ENCODE data around the gene EDIL3. TPM values are rescaled to one million over a fixed set of nuclear protein-coding genes. Genes with fewer than 3 reads are reported as not detected.

Gene EDIL3
- total RNA-seq, 4 donors from 2014 or later: 0.20 to 1.5 (median 0.75) TPM

DNA sequence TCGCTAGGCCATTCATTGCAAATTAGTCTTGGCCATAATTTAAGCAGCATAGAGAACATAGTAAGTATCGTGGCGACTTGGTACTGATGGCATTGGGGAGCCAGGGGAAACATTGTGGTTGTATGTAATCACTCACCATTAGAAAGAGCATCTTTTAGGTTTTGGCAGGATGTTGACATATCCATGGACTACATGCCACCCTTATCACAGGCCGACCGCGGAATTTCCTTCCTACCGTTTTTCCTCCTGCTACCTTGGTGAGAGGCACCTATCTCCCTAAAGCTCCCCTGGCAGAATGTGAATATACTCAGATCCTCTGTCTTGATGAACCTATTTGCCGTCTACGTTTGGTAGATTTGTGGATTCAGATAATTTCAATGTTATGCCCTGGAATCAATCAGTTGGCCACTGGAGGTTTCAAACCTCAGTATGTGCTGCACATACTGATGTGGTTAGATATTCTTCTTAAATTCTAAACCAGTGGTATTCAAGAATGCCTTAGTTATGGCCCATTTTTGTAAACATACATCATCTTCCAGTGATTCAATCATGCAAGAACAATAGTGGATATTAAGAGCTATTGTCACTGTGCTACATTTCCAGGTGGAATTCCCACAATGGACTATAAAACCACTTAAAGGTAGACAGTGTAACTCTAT is 393.0 kb downstream of the EDIL3 start:
- Histone ChIP-seq H3K4me3 (no peak overlapping the region), H3K27me3 (no peaks in the 10 kb centered on the region), H3K9me3 (no peaks in the 10 kb centered on the region), H3K27ac (no peak overlapping the region), H3K4me1 (no peaks in the 10 kb centered on the region), H3K36me3 (no peaks in the 10 kb centered on the region)
- no peak for ATAC-seq
- in situ Hi-C loops (cut with MboI; ENCODE audit: low sequenced_read_pairs in 4 of 4) (no loop called here), intact Hi-C loops (cut with DNase I; ENCODE audit: low total_unique reads) (no loop called here)
- DNase-seq: no peak
- TF ChIP-seq POLR2A (IDR thresholded peaks at IDR 0.05): no peak
- TF ChIP-seq, protein P1, sequence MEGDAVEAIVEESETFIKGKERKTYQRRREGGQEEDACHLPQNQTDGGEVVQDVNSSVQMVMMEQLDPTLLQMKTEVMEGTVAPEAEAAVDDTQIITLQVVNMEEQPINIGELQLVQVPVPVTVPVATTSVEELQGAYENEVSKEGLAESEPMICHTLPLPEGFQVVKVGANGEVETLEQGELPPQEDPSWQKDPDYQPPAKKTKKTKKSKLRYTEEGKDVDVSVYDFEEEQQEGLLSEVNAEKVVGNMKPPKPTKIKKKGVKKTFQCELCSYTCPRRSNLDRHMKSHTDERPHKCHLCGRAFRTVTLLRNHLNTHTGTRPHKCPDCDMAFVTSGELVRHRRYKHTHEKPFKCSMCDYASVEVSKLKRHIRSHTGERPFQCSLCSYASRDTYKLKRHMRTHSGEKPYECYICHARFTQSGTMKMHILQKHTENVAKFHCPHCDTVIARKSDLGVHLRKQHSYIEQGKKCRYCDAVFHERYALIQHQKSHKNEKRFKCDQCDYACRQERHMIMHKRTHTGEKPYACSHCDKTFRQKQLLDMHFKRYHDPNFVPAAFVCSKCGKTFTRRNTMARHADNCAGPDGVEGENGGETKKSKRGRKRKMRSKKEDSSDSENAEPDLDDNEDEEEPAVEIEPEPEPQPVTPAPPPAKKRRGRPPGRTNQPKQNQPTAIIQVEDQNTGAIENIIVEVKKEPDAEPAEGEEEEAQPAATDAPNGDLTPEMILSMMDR (IDR thresholded peaks at IDR 0.05 in 4 of 5, conservative IDR thresholded peaks at IDR 0.05 in 1 of 5): no peak

DNA sequence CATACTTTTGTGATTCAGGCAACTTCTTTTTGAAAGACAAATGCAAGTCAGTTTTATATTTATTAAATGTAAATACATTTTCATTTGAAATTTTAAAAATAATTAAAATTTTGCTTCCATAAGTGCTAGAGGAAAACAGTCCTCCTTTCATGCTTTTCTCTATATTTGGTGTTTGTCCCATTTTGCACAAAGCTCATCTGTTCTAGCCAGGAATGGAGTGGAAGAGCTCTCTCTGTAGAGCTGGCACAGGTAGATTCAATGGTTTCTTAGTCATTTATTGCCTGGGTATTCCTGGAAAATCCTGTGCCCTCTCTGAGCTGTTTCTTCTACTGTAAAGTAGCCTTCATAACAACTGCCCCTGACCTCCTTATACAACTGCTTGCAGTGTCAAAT is 396.4 kb downstream of the EDIL3 start:
- in situ Hi-C loops (cut with MboI; ENCODE audit: low sequenced_read_pairs in 4 of 4) (no loop called here), intact Hi-C loops (cut with DNase I; ENCODE audit: low total_unique reads) (no loop called here)
- TF ChIP-seq, protein P1 (IDR thresholded peaks at IDR 0.05 in 4 of 5, conservative IDR thresholded peaks at IDR 0.05 in 1 of 5): no peak
- no peak for TF ChIP-seq POLR2A (IDR thresholded peaks at IDR 0.05)

DNA sequence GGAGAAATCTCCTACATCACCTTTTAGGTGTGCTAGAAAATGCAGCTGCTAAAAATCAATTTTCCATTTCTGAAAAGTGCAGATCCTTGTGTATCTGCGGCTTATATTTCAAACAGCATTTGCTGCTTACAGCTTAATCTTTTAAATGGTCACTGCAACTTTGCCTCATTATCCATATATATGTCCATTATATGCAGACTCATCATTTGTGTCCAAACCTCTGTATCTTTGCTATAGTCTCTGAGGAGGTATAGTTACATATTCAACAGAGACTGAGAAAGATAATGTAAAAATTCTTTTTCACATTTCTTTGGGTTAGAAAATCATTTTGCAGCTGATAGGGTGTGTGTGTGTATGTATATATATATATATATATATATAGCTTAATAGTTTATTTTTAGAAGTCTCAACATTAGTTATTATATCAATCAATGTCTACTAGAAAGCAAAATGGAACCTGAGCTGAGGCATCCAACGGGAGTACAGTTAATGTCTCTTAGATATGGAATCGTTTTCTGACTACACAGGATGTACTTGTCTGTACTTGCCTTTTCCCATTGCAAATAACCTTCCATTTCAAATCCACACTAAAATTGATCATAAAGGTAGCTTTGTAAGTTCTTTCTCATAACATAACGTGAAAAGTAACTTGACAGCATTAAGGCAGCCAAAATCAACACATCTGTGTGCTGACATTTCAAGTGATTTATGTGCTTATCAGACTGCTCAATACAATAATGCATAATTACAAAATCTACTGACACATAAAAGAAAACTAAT is 397.0 kb downstream of the EDIL3 start:
- no peak for ATAC-seq
- Histone ChIP-seq H3K27me3 (no peaks in the 10 kb centered on the region), H3K4me1 (no peaks in the 10 kb centered on the region), H3K36me3 (no peaks in the 10 kb centered on the region), H3K9me3 (no peaks in the 10 kb centered on the region), H3K4me3 (no peak overlapping the region), H3K27ac (no peak overlapping the region)
- TF ChIP-seq POLR2A (IDR thresholded peaks at IDR 0.05): no peak
- TF ChIP-seq, protein P1 (IDR thresholded peaks at IDR 0.05 in 4 of 5, conservative IDR thresholded peaks at IDR 0.05 in 1 of 5): no peak
- DNase-seq: no peak
- in situ Hi-C loops (cut with MboI; ENCODE audit: low sequenced_read_pairs in 4 of 4) (no loop called here), intact Hi-C loops (cut with DNase I; ENCODE audit: low total_unique reads) (no loop called here)

More for the DNA sequence above, 396.4 kb downstream of the EDIL3 start:
- H3K27me3 ChIP-seq: no peaks in the 10 kb centered on the region
- H3K4me3 ChIP-seq: no peak overlapping the region
- H3K4me1 ChIP-seq: no peaks in the 10 kb centered on the region
- no peaks in the 10 kb centered on the region for H3K9me3 ChIP-seq
- no peak for DNase-seq
- no peak overlapping the region for H3K27ac ChIP-seq
- ATAC-seq: no peak
- no peaks in the 10 kb centered on the region for H3K36me3 ChIP-seq

DNA sequence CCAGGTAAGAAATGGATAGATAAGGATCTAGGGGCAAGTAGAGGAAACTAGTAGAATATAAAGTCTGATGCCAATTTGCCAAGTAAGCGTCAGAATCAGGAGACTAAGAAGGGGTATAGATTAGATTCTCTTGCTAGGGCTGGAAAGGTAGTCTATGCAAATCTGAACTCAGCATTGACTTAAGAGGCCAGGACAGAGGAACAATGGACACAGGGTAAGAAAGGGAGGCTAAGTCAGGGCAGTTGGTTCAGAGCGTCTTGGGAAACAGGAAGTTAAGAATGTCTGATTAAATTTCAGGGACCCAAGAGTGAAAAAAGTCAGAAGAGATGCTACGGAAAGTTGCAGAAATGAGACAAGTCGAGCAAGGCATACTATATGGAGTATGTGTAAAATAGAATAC is 400.8 kb downstream of the EDIL3 start:
- no peak overlapping the region for H3K27ac ChIP-seq
- no peak overlapping the region for H3K4me3 ChIP-seq
- no peaks in the 10 kb centered on the region for H3K27me3 ChIP-seq
- H3K36me3 ChIP-seq: no peaks in the 10 kb centered on the region
- no peak for DNase-seq
- no peaks in the 10 kb centered on the region for H3K9me3 ChIP-seq
- no peak for ATAC-seq
- intact Hi-C loops (cut with DNase I; ENCODE audit: low total_unique reads): no loop called here
- TF ChIP-seq, protein P1 (IDR thresholded peaks at IDR 0.05 in 4 of 5, conservative IDR thresholded peaks at IDR 0.05 in 1 of 5): no peak
- TF ChIP-seq POLR2A (IDR thresholded peaks at IDR 0.05): no peak
- in situ Hi-C loops (cut with MboI; ENCODE audit: low sequenced_read_pairs in 4 of 4): no loop called here
- H3K4me1 ChIP-seq: no peaks in the 10 kb centered on the region
